Bronchial epithelial cell (primary cell): ENCODE data around the gene WHRN. TPM values are rescaled to one million over a fixed set of nuclear protein-coding genes. Genes with fewer than 3 reads are reported as not detected.

Experiments
- DNase-seq: peaks from one replicate; pipeline ENCODE4 v3.0.0-alpha.2; 2010; ENCODE audit warnings: low read depth
- FAIRE-seq: peaks from 2 replicates; lab custom pipeline; 2011; peaks lifted over from hg19 to GRCh38; lab: Jason Lieb, UNC
- H3K27me3 ChIP-seq: 2 replicates; pipeline ENCODE4 v1.5.1; 2011; ENCODE audit warnings: low read length; ENCODE audit not compliant: control insufficient read depth, insufficient read depth
- H3K36me3 ChIP-seq: 2 replicates; pipeline ENCODE4 v1.5.1; 2011; ENCODE audit warnings: low read length; ENCODE audit not compliant: control insufficient read depth, insufficient read depth
- H3K4me3 ChIP-seq: 2 replicates; pipeline ENCODE4 v1.5.1; 2011; ENCODE audit warnings: mild to moderate bottlenecking, low read depth, low read length, control low read depth
- CTCF ChIP-seq: IDR thresholded peaks from 2 replicates; pipeline ENCODE4 v1.5.1; 2011; ENCODE audit warnings: mild to moderate bottlenecking, moderate library complexity, low read length, control low read depth, inconsistent platforms; ENCODE audit not compliant: insufficient read depth, severe bottlenecking
- total RNA-seq: library from RNA; depleted of rRNA; stranded (reverse); fragments of >200 nt; gene quantifications from 2 replicates; pipeline ENCODE4 v1.2.1, GENCODE V29; 2014

WHRN gene
- total RNA-seq, 1 donor from 2014 or later = 0.53 TPM

- DNase-seq (no peak), FAIRE-seq (no peak)
- no peaks in the 10 kb centered on the region for H3K36me3 ChIP-seq
- H3K27me3 ChIP-seq = peaks cover 5% of the 10 kb centered on the region
- H3K4me3 ChIP-seq = no peak overlapping the region
- TF ChIP-seq CTCF = no peak
Measured at GRCh38 chr9:114482593-114482992, 22.7 kb downstream of the WHRN start.

- FAIRE-seq (no peak), DNase-seq (no peak)
- Histone ChIP-seq H3K36me3 (no peaks in the 10 kb centered on the region), H3K27me3 (peaks cover 10% of the 10 kb centered on the region), H3K4me3 (no peak overlapping the region)
- no peak for TF ChIP-seq CTCF
Measured at GRCh38 chr9:114481789-114482188, 23.5 kb downstream of the WHRN start.

- no peak for DNase-seq
- no peaks in the 10 kb centered on the region for H3K36me3 ChIP-seq
- no peak for FAIRE-seq
- no peak for TF ChIP-seq CTCF
- H3K27me3 ChIP-seq = peaks cover 11% of the 10 kb centered on the region
- H3K4me3 ChIP-seq = no peak overlapping the region
Measured at GRCh38 chr9:114480746-114481435, 24.4 kb downstream of the WHRN start.

GRCh38 chr9:114478871-114479270 lies 26.4 kb downstream of the WHRN start:
- Histone ChIP-seq H3K4me3 (no peak overlapping the region), H3K27me3 (peaks cover 10% of the 10 kb centered on the region), H3K36me3 (no peaks in the 10 kb centered on the region)
- FAIRE-seq (peak; percentile 32), DNase-seq (no peak)
- TF ChIP-seq CTCF = no peak

GRCh38 chr9:114478459-114478858 lies 26.8 kb downstream of the WHRN start:
- TF ChIP-seq CTCF = no peak
- DNase-seq (no peak), FAIRE-seq (no peak)
- Histone ChIP-seq H3K36me3 (no peaks in the 10 kb centered on the region), H3K4me3 (no peak overlapping the region), H3K27me3 (peaks cover 9% of the 10 kb centered on the region)

GRCh38 chr9:114477642-114478041 lies 27.6 kb downstream of the WHRN start:
- no peak for TF ChIP-seq CTCF
- Histone ChIP-seq H3K4me3 (no peak overlapping the region), H3K27me3 (peaks cover 8% of the 10 kb centered on the region), H3K36me3 (no peaks in the 10 kb centered on the region)
- FAIRE-seq = no peak
- no peak for DNase-seq
